IMR-90 (cell line): ENCODE measurements around the gene RAD17. TPM values are rescaled to one million over a fixed set of nuclear protein-coding genes. Genes with fewer than 3 reads are reported as not detected.

Experiments used
- ATAC-seq: fragments of 200-7000 bp; cut with Tn5 transposase; 2 replicates; pipeline ENCODE4 v1.9.1; 2020; ENCODE audit warnings: low read depth, mild to moderate bottlenecking, moderate library complexity
- BruUV-seq: library from RNA; stranded (reverse); fragments of 400-500 nt; replicated peaks from 2 replicates; lab custom pipeline; 2021; lab: Mats Ljungman, UMichigan
- CTCF ChIA-PET: fragments of 300-600 bp; formaldehyde crosslinking; extraction: SDS; loops from one replicate; lab custom pipeline; 2021; ENCODE audit warnings: antibody characterized with exemption; lab: Yijun Ruan, JAX
- POLR2A ChIA-PET: fragments of 300-600 bp; sonication (Branson Sonifier 250); formaldehyde crosslinking; loops from one replicate; lab custom pipeline; 2022; ENCODE audit warnings: antibody characterized with exemption; ENCODE audit not compliant: unreplicated experiment; lab: Charles Lee
- DNase-seq: peaks from one replicate; pipeline ENCODE4 v3.0.0; 2013
- H2AFZ ChIP-seq: replicated peaks from 2 replicates; pipeline ENCODE3; 2013; ENCODE audit warnings: low read length, mild to moderate bottlenecking; ENCODE audit not compliant: poor library complexity
- H2AK5ac ChIP-seq: 2 replicates; pipeline ENCODE4 v1.6.1; 2013; ENCODE audit warnings: low read depth, low read length, inconsistent platforms
- H2AK9ac ChIP-seq: replicated peaks from 2 replicates; pipeline ENCODE3; 2013; ENCODE audit warnings: mild to moderate bottlenecking, low read depth, low read length, moderate library complexity; ENCODE audit not compliant: poor library complexity
- H2BK120ac ChIP-seq: 2 replicates; pipeline ENCODE4 v1.6.1; 2013; ENCODE audit warnings: low read depth, low read length, inconsistent platforms
- H2BK15ac ChIP-seq: 3 replicates; pipeline ENCODE4 v1.6.1; 2013; ENCODE audit warnings: low read depth, low read length, inconsistent platforms
- H2BK20ac ChIP-seq: 2 replicates; pipeline ENCODE4 v1.6.1; 2013; ENCODE audit warnings: low read depth, mild to moderate bottlenecking, inconsistent platforms, low read length, moderate library complexity
- H2BK5ac ChIP-seq: 2 replicates; pipeline ENCODE4 v1.6.1; 2013; ENCODE audit warnings: mild to moderate bottlenecking, low read depth, low read length, inconsistent platforms; ENCODE audit not compliant: poor library complexity, severe bottlenecking
- H3K14ac ChIP-seq: replicated peaks from 2 replicates; pipeline ENCODE4 v1.6.1; 2013; ENCODE audit warnings: low read depth, low read length, inconsistent platforms
- H3K18ac ChIP-seq: 2 replicates; pipeline ENCODE4 v1.6.1; 2013; ENCODE audit warnings: low read depth, low read length, control low read depth
- H3K23ac ChIP-seq: 2 replicates; pipeline ENCODE4 v1.6.1; 2013; ENCODE audit warnings: low read depth, low read length, inconsistent platforms
- H3K27ac ChIP-seq: 2 replicates; pipeline ENCODE4 v1.5.1; 2013; ENCODE audit warnings: mild to moderate bottlenecking, control low read depth, low read length; ENCODE audit not compliant: insufficient read depth
- H3K27me3 ChIP-seq: 2 replicates; pipeline ENCODE4 v1.6.1; 2013; ENCODE audit warnings: low read length; ENCODE audit not compliant: control insufficient read depth, insufficient read depth
- H3K36me3 ChIP-seq: 2 replicates; pipeline ENCODE4 v1.6.1; 2013; ENCODE audit warnings: low read length, mixed read lengths; ENCODE audit not compliant: control insufficient read depth, insufficient read depth
- H3K4ac ChIP-seq: 2 replicates; pipeline ENCODE4 v1.6.1; 2013; ENCODE audit warnings: low read depth, low read length, inconsistent platforms
- H3K4me1 ChIP-seq: 2 replicates; pipeline ENCODE4 v1.6.1; 2013; ENCODE audit warnings: low read length, mixed read lengths; ENCODE audit not compliant: control insufficient read depth, insufficient read depth
- H3K4me2 ChIP-seq: 2 replicates; pipeline ENCODE4 v1.6.1; 2013; ENCODE audit warnings: low read depth, mild to moderate bottlenecking, control low read depth, low read length, moderate library complexity
- H3K4me3 ChIP-seq: 2 replicates; pipeline ENCODE4 v1.5.1; 2013; ENCODE audit warnings: low read depth, mild to moderate bottlenecking, control low read depth, low read length, moderate library complexity; ENCODE audit not compliant: insufficient read depth
- H3K56ac ChIP-seq: 2 replicates; pipeline ENCODE4 v1.6.1; 2013; ENCODE audit warnings: low read length, inconsistent platforms; ENCODE audit not compliant: insufficient read depth; ENCODE audit errors: extremely low read depth
- H3K79me1 ChIP-seq, 2 experiments: 2 replicates each; pipeline ENCODE4 v1.6.1; 2013; ENCODE audit warnings: low read length in 2 of 2, inconsistent platforms in 1 of 2, low read depth in 1 of 2
- H3K9ac ChIP-seq: 2 replicates; pipeline ENCODE4 v1.6.1; 2013; ENCODE audit warnings: low read depth, low read length, control low read depth
- H3K9me1 ChIP-seq: 2 replicates; pipeline ENCODE4 v1.6.1; 2013; ENCODE audit warnings: low read length, inconsistent platforms; ENCODE audit not compliant: insufficient read depth
- H3K9me3 ChIP-seq: 2 replicates; pipeline ENCODE4 v1.6.1; 2013; ENCODE audit warnings: low read length; ENCODE audit not compliant: control insufficient read depth, insufficient read depth
- H4K20me1 ChIP-seq: 2 replicates; pipeline ENCODE4 v1.6.1; 2013; ENCODE audit warnings: low read length, inconsistent platforms; ENCODE audit not compliant: insufficient read depth
- H4K5ac ChIP-seq: 2 replicates; pipeline ENCODE4 v1.6.1; 2013; ENCODE audit warnings: mild to moderate bottlenecking, low read depth, low read length, control low read depth
- H4K8ac ChIP-seq, 2 experiments: 2 replicates each; pipeline ENCODE4 v1.6.1; 2013; ENCODE audit warnings: low read depth in 2 of 2, low read length in 2 of 2, control low read depth in 1 of 2, inconsistent platforms in 1 of 2
- H4K91ac ChIP-seq: 2 replicates; pipeline ENCODE4 v1.6.1; 2013; ENCODE audit warnings: low read depth, low read length, inconsistent platforms; ENCODE audit not compliant: insufficient read depth
- CHD1 ChIP-seq: IDR thresholded peaks from 2 replicates; pipeline ENCODE4 v1.6.1; 2012; ENCODE audit warnings: low read depth, low read length, improper control_type of control experiment
- RFX5 ChIP-seq: IDR thresholded peaks from 2 replicates; pipeline ENCODE4 v1.8.0; 2012; ENCODE audit warnings: low read depth, mild to moderate bottlenecking, low read length, moderate library complexity
- WGBS, 2 experiments: methylation state at CpG; one replicate each; pipeline versions ENCODE4 v1.1.5 to v1.1.7; 2013; ENCODE audit warnings: missing lambda C conversion rate in 2 of 2; ENCODE audit not compliant: insufficient read length in 1 of 2; ENCODE audit errors: extremely low coverage in 2 of 2; 5-methylcytosine and 5-hydroxymethylcytosine counted together
- dilution Hi-C: fragments of 300-500 bp; cut with HindIII; formaldehyde crosslinking; loops from one replicate; pipeline ENCODE4 v1.14.3; 2018; ENCODE audit warnings: low sequenced_read_pairs; ENCODE audit not compliant: unreplicated experiment
- in situ Hi-C: fragments of 300-500 bp; cut with MboI; formaldehyde crosslinking; loops from 3 replicates; pipeline ENCODE4 v1.14.3; 2019; ENCODE audit warnings: low sequenced_read_pairs, inconsistent platforms, mixed read lengths
- intact Hi-C: fragments of 100-400 bp; cut with micrococcal nuclease; formaldehyde crosslinking; loops from 2 replicates; pipeline ENCODE4 v1.10.0; 2022
- polyA plus RNA-seq, 3 experiments: library from polyadenylated mRNA; depleted of rRNA; stranded (reverse); fragments of >200 nt; gene quantifications; 2 replicates each; pipeline ENCODE4 v1.2.3, GENCODE V29; 2012; ENCODE audit warnings: low replicate concordance in 1 of 3
- total RNA-seq: library from RNA; depleted of rRNA; stranded (reverse); fragments of >200 nt; gene quantifications from 2 replicates; pipeline ENCODE4 v1.2.3, GENCODE V29; 2012

RAD17 gene
- total and polyA plus RNA-seq, 2 of the 4 experiments (the other 2 are of a cell fraction) = 10.9 to 11.4 TPM

GRCh38 chr5:69415584-69415958 lies 46.0 kb downstream of the RAD17 start:
- no TSS peak for BruUV-seq

More at GRCh38 chr5:69415584-69415958, 46.0 kb downstream of the RAD17 start:
- Histone ChIP-seq H2AFZ (peak overlapping the region; percentile 88), H3K23ac (no peak overlapping the region), H2BK120ac (no peak overlapping the region), H3K9me1 (no peaks in the 10 kb centered on the region), H3K27me3 (no peaks in the 10 kb centered on the region), H3K56ac (no peak overlapping the region), H3K4me1 (no peaks in the 10 kb centered on the region), H2BK20ac (no peak overlapping the region), H3K79me1 (no peaks in the 10 kb centered on the region), H2AK5ac (no peak overlapping the region), H2BK5ac (no peak overlapping the region), H3K9ac (no peak overlapping the region), H3K4ac (no peak overlapping the region), H3K4me2 (no peak overlapping the region), H4K8ac (no peak overlapping the region), H3K14ac (no peak overlapping the region), H3K27ac (no peak overlapping the region), H2BK15ac (no peak overlapping the region), H3K18ac (no peak overlapping the region), H4K91ac (no peak overlapping the region), H2AK9ac (peak overlapping the region; percentile 44), H3K4me3 (no peak overlapping the region), H3K9me3 (no peaks in the 10 kb centered on the region), H4K5ac (no peak overlapping the region), H4K20me1 (no peaks in the 10 kb centered on the region), H3K36me3 (peaks cover 5% of the 10 kb centered on the region)
- ATAC-seq (no peak), DNase-seq (no peak)
- CTCF ChIA-PET = no interaction called here
- in situ Hi-C loops (no loop called here), intact Hi-C loops (no loop called here), dilution Hi-C loops (no loop called here)
- POLR2A ChIA-PET = no interaction called here
- TF ChIP-seq RFX5 = no peak
- no peak for TF ChIP-seq CHD1
- WGBS, 2 experiments = no CpG with 5 or more reads among the region's 18 CpGs
